ENCODE measurements around the gene STX4.
"Not testable (repeated sequence)": the region's sequence is repeated elsewhere in the genome, so short reads cannot be mapped to it uniquely, and the experiment has no call there.

STX4 gene

DNA sequence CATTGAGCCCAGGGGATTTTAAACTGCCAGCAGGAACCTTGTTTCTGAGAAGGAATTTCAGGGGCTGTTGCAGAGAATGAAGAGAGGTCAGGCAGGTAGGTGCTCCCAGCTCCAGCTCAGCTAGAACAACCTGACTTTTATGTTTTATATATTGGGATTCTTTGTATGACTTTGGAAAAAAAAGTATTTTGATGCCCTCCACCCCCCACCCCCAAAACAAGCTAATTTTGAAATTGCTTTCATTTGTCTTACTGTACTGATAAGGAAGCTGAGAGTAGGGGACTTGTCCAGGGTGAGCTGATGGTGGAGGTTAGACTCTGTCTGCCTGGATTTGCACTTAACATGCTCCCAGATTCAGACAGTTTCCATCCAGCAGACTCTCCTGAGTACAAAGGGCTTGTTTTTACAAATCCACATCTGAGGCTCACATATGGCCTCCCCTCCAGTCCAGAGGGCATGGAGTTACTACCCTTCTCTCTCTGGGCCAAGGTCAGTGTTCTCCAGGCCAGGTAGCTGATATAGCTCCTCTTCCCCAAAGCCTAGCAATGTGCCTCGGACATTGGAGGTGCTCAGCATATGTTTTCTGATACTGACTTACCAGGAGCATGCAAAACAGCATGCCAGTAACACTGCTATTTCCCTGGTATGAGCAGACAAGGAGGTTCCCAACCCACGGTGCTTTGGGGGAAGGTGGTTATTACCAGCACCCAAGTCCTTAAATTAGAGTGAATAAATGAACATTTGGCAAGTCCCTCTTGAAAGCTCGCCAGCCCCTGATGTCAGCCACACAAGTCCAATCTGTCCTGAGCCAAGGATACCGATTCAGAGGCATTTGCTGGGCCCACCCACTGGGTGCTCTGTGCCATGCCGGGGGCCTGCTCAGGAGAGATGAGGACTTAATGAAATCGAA is 34.3 kb upstream of the STX4 start:
- DNase-seq = no peak

DNA sequence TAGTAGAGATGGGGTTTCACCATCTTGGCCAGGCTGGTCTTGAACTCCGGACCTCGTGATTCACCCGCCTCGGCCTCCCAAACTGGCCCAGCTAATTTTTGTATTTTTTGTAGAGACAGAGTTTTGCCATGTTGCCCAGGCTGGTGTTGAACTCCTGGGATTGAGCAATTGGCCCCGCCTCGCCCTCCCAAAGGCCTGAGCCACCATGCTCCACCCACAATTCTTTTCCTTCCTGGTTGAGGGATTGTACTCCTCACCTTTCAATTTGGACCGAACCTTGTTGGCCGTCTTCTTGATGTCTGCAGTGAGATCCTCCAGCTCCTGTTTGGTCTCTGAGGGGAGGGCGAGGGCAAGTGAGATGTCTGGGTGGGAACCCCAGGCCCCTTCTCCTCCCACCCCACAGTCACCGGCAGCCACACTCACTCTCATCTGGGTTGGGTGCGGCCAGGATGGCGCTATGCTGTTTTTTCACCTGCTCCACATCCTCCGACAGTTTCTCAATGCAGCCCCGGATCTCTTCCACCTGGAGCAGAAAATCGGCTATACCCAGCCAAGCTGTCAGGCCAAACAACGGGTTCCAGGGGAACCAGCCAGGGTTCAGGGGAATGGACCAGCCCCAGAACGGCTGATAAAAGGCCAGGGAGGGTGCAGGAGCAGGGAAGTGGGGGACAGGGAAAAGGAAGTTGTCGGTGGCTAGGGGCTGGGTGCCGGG is 32.5 kb upstream of the STX4 start:
- no peak for DNase-seq

DNA sequence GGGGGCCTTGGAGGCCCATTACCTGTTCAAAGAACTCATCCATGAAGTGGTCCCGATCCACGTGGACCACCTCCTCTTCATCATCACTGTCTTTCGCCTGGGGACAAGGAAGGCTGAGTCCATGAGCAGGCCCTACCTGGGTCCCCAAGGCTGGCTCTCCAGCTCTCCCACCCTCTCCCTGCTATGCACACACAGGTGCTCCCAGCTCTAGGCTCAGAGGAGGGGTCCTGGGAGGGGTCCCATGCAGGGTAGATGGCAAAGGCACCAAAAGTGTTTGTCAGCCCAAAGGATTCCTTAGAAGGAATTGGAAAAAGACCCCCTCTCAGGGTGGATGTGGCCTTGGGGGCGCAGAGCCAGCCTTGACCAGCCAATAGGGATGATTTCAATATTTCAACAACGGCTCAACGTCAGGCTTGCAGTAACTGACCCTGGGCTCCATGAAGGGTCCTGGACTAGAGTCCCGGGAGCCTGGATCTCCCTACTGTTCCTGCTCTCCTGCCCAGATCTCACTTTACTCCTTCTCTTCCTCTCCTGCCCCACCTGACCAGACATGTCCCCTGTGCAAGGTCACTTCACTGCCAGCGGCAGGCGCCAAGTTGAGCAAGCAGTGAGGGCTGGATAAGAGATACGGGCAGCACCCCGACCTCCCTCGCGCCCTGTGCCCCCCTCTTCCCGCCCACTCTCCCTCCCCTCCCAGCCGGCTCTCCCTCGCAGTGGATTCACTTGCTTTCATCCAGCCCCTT is 31.7 kb upstream of the STX4 start:
- no peak for DNase-seq

GRCh38 chr16:31002250-31002700 is 31.1 kb upstream of the STX4 start:
- no peak for DNase-seq

- DNase-seq = no peak
These were observed 30.5 kb upstream of the STX4 start for GRCh38 chr16:31002862-31003341.

GRCh38 chr16:31003744-31004143 is 29.6 kb upstream of the STX4 start:
- DNase-seq = no peak

- DNase-seq = no peak
These were observed 28.7 kb upstream of the STX4 start for GRCh38 chr16:31004658-31005057.

- DNase-seq = no peak
These were observed 27.8 kb upstream of the STX4 start for GRCh38 chr16:31005350-31006085.

DNA sequence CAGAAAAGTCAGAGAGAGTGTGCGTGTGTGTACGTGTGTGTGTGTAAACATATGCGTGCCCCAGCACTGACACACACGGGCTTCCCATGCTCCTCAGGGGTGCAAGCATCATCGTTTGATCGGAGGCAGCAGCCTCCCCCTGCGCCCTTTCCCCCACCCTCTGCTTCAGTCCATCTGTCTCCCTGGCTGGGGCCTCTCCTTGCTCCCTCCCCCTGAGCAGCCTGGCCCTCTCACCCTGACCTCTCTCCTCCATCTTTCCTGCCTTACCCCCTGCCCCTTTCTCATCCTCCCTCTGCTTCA is 27.3 kb upstream of the STX4 start:
- no peak for DNase-seq

DNA sequence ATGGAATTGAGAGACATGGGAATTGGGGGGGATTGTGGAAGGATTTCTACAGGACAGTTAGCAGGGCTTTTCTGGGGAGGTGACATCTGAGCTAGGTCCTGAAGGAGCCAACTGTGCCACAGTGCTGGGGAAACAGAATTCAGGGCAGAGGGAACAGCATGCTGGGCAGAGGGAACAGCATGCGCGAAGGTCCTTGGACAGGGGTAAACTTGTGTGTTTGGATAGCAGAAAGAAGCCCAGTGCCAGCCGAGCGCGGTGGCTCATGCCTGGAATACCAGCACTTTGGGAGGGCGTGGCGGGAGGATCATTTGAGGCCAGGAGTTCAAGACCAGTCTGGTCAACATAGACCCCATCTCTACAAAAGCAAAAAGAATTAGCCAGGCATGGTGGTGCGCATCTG is 26.8 kb upstream of the STX4 start:
- DNase-seq = no peak

DNA sequence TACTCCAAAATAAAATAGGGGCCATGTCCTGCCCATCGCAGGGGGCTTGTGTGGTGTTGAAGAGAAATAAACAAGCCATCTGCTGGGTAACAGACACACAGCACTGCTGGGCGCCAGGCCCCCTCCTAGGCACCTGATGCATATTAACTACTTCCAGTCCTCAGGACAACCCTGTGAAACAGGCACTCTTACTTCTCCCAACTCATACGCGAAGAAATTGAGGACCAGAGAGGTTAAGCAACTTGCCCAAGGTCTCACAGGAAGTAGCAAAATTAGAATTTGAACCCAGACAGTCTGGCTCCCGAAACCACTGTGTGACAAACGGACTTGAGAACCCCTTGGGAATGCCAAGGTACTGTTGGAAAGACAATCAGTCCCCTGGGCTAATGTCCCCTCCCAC is 25.7 kb upstream of the STX4 start:
- no peak for DNase-seq

DNA sequence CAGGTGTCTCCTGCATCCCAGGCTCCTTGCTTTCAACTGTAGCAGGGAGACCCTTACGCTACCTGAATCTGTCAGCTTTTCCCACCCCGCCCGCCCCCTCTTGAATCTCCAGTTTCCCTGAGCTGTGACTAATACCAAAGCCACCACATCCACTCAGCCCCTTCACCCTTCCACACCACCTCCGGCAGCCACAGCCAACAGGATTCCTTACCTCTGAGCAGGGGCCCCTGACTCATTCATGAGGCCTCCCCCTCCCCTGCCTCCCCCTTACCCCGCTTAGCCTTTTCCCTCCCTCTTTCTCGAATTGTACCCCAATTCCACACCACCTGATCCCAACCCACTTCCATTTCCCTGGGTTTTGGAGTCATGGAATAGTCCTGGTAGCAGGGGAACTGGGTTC is 25.2 kb upstream of the STX4 start:
- no peak for DNase-seq

GRCh38 chr16:31008551-31008950 is 24.8 kb upstream of the STX4 start:
- DNase-seq = no peak

DNA sequence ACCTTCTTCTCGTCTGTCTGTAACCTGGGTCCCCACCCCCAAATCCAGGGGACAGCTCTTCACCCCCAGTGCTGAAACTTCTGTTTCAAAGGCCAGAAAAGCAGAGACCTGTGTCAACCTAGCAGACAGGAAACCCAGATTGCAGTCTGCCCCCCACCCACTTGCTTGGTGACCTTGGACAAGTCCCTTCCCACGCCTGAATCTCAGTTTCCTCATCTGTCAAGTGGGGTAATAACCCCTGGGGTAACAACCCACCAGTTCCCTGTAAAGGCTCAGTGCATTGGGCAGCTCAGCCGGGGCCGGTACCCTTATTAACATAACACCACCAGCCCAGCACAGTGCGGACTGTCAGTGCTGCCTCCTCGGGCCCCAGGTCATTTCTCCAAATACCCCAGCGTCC is 24.2 kb upstream of the STX4 start:
- DNase-seq = no peak

- DNase-seq = no peak
These were observed 23.3 kb upstream of the STX4 start for GRCh38 chr16:31009894-31010584.

DNA sequence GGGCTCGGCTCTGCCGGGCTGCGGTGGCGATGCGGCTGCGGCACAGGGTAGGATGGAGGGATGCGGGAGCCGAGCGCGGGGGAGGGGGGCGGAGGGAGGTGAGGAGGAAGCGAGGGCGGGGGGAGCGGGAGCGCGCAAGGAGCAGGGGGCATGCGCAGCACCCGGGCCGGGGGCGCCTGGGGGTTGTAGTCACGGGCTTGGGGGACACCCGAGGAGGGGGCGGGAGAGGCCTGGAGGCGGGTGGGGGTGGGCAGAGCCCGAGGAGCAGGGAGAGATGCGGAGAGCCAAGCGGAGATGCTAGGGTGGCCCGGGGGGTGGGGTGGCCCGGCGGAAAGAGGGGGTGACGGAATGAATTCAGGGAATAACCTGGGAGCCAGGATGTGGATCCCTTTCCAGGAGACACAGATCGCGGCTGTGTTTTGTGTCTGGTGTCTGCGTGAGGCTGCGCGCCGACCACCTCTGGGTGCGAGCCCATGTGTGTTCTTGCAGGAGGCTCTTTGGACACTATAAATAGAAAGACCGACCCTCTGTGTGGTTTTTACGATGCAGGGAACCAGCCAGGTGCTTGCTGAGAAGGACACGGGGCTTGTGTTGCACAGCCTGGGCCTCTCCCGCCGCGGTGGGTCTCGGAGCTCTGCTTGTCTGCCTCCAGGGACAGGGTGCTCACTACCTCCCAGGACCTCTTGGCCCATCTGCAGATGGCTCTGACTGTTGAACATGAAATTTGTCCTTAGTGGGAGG is 22.6 kb upstream of the STX4 start, which contains the start of gene STX1B:
Gene STX1B, minus strand, starts transcription at position 54 of the 741 bp plus-strand sequence. CDS start 242 bp downstream, outside the sequence.
- no peak for DNase-seq

DNA sequence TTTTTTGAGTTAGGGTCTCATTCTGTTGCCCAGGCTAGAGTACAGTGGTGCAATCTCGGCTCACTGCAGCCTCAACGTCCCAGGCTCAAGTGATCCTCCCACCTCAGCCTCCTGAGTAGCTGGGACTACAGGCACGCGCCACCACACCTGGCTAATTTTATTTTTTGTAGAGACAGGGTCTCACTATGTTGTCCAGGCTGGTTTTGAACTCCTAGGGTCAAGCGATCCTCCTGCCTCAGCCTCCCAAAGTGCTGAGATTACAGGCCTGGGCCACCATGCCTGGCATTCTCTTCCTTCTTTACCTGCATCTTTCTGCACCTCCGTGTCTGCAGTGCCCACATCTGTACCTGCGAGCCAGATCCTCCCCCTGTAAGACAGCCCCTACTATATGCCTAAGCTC is 21.5 kb upstream of the STX4 start:
- DNase-seq = not testable (repeated sequence)

DNA sequence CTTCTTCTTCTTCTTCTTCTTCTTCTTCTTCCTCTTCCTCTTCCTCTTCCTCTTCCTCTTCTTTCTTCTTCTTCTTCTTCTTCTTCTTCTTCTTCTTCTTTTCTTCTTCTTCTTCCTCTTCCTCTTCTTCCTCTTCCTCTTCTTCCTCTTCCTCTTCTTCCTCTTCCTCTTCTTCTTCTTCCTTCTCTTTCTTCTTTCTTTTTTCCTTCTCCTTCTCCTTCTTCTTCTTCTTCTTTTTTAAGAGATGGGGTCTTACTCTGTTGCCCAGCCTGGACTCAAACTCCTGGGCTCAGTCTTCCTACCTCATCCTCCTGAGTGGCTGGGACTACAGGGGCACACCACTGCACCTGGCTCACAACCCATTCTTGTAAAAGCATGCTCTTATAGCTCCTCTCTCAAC is 20.1 kb upstream of the STX4 start:
- DNase-seq = not testable (repeated sequence)

DNA sequence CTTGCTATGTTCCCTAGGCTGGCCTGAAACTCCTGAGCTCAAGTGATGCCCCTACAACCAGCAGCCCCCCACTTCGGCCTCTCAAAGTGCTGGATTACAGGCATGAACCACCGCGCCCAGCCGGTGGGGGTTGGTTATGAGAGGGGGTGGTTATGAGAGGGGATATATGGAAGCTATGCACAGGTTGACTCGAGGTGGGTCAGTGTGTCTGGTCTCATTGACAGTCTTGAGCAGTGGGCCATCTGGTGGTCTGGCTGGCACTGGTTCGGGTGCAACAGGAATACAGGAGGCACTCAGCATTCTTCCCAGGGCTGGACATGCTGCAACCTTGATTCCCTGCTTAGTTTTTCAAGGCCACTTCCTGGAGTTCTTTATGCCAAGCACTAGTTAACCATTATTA is 17.3 kb upstream of the STX4 start:
- no peak for DNase-seq

DNA sequence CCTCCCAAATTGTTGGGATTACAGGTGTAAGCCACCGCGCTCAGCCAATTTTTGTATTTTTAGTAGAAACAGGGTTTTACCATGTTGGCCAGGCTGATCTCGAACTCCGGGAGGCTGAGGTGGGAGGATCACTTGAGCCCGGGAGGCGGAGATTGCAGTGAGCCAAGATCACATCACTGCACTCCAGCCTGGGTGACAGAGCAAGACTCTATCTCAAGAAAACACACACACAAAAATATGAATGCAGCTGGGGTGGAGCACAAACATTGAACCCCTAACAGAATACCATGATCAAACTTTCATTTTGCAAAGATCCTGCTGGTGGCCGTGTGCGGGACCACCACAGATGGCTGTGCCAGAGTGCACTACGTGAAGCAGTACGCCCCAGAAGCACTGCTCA is 15.6 kb upstream of the STX4 start:
- DNase-seq = not testable (repeated sequence)

GRCh38 chr16:31020536-31020935 is 12.8 kb upstream of the STX4 start:
- DNase-seq = no peak
